ENCODE results near the gene TAF7.
"Not testable (repeated sequence)": the region's sequence is repeated elsewhere in the genome, so short reads cannot be mapped to it uniquely, and the experiment has no call there.

The TAF7 gene, protein sequence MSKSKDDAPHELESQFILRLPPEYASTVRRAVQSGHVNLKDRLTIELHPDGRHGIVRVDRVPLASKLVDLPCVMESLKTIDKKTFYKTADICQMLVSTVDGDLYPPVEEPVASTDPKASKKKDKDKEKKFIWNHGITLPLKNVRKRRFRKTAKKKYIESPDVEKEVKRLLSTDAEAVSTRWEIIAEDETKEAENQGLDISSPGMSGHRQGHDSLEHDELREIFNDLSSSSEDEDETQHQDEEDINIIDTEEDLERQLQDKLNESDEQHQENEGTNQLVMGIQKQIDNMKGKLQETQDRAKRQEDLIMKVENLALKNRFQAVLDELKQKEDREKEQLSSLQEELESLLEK

DNA sequence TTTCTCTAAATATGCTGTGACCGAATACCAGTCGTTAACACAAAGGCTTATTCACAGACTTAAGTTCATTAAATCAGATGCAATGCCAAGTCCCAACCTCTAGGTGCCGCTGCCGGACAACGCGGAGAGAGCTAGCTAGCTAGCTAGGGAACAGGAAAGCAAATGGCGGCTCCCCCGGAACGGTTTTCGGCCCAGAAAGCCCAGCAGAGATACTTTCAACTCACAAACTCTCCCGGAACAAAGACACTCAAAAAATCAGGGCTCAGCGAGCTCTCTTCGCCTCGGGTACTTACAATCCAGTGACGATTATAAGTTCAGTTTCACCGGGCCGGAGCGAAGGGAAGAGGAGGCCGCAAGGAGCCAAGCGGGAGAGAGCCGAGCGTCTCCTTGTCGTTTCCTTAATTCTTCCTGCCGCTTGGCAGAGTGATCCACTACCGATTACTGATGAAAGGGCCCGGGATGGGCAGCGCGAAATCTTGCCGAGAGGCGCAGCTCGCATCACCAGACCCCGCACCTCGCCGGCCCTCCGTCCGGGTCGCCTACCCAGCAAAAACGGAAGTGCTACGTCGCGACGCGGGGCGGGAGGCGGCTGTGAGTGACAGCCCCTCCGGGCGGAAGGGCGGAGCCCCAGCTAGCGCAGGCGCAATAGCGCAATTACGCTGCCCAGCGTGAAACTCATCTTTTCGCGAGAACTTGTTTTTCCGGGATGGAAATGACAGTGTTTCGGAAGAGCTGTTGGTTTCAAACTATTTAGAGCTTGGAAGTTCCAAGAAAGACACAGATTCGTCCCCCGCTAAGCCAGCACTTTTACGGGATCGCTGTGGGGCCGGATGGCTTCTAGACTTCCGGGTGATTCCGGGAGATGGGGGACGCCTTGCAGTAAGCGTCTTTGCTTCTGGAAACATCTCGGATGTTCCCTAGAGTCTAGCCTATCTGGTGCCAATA, at the start of gene TAF7:
Gene TAF7 (minus strand): TSS at position 560 of the 945 bp plus-strand sequence. CDS start 740 bp downstream, outside the sequence.
- peak; percentile 66 for DNase-seq (ENCODE audit: low read depth)

DNA sequence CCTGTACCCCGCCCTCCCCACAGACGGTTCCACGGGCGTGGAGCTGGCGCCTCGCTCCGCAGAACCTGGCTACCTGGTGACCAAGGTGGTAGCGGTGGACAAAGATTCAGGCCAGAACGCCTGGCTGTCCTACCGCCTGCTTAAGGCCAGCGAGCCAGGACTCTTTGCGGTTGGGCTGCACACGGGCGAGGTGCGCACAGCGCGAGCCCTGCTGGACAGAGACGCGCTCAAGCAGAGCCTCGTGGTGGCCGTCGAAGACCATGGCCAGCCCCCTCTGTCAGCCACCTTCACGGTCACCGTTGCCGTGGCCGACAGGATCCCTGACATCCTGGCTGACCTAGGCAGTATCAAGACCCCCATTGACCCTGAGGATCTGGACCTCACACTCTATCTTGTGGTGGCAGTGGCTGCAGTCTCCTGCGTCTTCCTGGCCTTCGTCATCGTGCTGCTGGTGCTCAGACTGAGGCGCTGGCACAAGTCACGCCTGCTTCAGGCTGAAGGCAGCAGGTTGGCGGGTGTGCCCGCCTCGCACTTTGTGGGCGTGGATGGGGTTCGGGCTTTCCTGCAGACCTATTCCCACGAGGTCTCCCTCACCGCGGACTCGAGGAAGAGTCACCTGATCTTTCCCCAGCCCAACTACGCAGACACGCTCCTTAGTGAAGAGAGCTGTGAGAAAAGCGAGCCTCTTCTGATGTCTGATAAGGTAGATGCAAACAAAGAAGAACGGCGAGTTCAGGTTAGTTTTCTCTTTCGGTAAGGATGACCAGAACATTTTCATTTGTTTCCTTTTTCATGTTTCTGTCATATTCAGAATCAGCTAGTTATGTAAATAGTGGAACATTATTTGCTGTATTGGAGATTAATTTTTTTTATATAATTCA, 45.7 kb upstream of the TAF7 start:
- no peak for DNase-seq (ENCODE audit: low read depth)

DNA sequence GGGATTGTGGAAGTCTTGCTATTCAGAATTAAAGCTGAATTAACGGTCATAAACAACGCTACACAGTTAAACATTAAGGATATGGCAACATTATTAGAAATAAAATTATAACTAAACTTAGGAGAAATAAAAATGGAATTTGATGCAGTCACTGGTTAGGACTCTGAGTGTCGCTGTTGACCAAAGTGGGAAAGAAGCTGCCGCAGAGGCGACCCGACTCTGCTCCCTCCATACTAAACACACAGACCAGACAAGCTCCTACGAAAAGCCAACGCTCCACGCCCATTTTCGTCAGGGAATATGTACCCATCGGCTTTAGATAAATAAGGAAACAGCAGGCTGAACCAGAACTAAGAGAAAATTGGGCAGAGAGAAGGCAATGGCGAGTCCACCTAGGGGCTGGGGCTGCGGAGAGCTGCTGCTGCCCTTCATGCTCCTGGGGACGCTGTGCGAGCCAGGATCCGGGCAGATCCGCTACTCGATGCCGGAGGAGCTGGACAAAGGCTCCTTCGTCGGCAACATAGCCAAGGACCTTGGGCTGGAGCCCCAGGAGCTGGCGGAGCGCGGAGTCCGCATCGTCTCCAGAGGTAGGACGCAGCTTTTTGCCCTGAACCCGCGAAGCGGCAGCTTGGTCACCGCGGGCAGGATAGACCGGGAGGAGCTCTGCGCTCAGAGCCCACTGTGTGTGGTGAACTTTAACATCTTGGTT, 43.5 kb upstream of the TAF7 start, which contains the start of gene PCDHGA5:
Gene PCDHGA5 (plus strand): TSS at position 211 of the 709 bp plus-strand sequence. CDS start 169 bp downstream, at position 380.
- no peak for DNase-seq (ENCODE audit: low read depth)

DNA sequence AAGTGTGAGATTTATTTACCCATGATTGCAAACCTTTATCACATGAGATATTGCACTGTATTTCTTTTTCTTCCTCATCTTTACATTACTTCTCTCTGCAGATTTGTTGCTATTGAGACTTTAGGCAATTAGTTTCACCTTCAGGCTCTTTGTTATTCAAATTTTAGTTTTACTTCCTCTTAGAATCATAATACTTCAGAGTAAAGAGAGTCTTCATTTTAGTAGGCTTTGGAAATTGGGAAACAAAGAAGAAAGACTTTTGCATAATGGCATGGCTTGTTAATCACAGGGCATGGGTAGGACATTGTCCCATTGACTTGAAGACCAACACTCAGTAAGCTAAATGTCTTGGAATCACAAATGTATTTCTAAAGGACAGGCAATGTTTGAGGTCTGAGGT, 42.1 kb upstream of the TAF7 start:
- DNase-seq (ENCODE audit: low read depth): no peak

DNA sequence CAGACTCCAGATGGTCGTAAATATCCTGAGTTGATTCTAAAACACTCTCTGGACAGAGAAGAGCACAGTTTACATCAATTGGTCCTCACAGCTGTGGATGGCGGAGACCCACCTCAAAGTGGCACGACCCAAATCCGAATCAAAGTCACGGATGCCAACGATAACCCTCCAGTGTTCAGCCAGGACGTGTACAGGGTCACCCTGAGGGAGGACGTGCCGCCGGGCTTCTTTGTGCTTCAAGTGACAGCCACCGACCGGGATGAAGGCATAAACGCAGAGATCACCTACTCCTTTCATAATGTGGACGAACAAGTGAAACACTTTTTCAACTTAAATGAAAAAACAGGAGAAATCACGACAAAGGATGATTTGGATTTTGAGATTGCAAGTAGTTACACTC, 40.1 kb upstream of the TAF7 start:
- no peak for DNase-seq (ENCODE audit: low read depth)

DNA sequence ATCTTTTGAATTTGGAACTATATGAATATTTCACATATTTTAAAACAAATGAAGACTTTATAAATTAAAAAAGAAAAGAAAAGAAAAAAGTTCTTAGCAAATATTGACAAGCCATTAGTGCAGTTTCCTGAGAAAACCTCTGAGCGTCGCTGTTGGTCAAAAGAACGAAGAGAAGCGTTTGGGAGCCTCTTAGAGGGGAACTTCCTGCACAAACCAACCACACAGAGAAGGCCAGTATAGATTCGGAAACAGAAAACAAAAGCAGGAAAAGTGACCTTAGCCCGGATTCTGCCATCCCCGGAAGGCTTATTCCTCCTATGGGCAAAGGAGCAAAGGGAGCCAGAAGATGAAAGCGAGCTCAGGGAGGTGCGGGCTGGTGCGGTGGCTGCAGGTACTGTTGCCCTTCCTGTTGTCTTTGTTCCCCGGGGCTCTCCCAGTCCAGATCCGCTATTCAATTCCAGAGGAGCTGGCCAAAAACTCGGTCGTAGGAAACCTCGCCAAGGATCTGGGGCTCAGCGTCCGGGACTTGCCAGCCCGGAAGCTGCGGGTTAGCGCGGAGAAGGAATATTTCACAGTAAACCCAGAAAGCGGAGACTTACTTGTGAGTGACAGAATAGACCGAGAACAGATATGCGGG, 39.3 kb upstream of the TAF7 start, which contains the start of gene PCDHGB2:
Gene PCDHGB2 (plus strand): TSS at position 205 of the 637 bp plus-strand sequence. CDS start 142 bp downstream, at position 347.
- DNase-seq (ENCODE audit: low read depth): no peak

DNA sequence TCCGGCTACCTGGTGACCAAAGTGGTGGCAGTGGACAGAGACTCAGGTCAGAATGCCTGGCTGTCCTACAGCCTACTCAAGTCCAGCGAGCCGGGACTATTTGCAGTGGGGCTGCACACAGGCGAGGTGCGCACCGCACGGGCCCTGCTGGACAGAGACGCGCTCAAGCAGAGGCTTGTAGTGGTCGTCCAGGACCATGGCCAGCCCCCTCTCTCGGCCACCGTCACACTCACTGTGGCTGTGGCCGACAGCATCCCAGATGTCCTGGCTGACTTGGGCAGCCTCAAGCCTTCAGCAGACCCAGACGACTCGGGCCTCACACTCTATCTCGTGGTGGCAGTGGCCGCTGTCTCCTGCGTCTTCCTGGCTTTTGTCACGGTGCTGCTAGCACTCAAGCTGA, 36.4 kb upstream of the TAF7 start:
- no peak for DNase-seq (ENCODE audit: low read depth)

DNA sequence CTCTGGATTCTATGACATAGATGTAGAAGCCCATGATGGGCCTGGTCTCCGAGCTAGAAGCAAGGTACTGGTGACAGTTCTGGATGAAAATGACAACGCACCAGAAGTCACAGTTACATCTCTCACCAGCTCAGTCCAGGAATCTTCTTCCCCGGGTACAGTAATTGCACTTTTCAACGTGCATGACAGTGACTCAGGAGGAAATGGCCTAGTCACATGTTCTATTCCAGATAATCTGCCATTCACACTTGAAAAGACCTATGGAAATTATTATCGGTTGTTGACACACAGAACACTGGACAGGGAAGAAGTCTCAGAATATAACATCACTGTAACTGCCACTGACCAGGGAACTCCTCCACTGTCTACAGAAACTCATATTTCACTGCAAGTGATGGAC, 35.5 kb upstream of the TAF7 start:
- DNase-seq (ENCODE audit: low read depth): no peak

DNA sequence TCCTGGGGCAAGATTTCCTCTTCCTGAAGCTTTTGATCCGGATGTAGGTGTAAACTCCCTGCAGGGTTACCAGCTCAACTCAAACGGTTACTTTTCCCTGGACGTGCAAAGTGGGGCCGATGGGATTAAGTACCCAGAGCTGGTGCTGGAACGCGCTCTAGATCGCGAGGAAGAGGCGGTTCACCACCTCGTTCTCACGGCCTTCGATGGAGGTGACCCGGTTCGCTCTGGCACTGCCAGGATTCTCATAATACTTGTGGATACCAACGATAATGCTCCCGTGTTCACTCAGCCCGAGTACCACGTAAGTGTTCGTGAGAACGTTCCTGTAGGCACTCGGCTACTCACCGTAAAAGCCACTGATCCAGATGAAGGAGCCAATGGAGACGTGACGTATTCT, 35.1 kb upstream of the TAF7 start:
- no peak for DNase-seq (ENCODE audit: low read depth)

DNA sequence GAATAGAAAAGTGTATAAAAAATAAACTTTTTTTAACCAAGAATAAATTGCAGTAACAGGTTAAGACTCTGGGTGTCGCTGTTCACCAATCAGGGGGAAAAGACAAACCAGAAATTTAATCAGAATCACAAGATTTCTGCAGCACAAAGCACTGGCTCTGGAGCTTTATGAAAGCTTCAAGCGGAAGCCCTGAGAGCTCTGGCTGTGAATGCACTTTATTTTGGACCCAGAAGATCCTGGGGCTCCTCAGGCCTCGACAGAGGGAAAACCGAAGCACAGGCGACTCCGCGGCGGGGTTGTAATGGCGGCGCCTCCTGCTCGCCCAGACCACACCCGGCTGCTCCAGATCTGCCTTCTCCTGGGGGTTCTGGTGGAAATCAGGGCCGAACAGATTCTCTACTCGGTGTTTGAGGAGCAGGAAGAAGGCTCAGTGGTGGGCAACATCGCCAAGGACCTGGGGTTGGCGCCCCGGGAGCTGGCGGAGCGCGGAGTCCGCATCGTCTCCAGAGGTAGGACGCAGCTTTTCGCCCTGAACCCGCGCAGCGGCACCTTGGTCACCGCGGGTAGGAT, 34.4 kb upstream of the TAF7 start, which contains the start of gene PCDHGA4:
Gene PCDHGA4 (plus strand): TSS at position 122 of the 570 bp plus-strand sequence. CDS start 87 bp downstream, at position 209.
- no peak for DNase-seq (ENCODE audit: low read depth)

DNA sequence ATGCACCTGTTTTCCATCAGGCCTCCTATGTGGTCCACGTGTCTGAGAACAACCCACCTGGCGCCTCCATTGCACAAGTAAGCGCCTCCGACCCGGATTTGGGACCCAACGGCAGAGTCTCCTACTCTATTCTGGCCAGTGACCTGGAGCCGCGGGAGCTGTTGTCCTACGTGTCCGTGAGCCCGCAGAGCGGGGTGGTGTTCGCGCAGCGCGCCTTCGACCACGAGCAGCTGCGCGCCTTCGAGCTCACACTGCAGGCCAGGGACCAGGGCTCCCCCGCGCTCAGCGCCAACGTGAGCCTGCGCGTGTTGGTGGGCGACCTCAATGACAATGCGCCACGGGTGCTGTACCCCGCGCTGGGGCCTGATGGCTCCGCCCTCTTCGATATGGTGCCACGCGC, 31.0 kb upstream of the TAF7 start:
- DNase-seq (ENCODE audit: low read depth): no peak

DNA sequence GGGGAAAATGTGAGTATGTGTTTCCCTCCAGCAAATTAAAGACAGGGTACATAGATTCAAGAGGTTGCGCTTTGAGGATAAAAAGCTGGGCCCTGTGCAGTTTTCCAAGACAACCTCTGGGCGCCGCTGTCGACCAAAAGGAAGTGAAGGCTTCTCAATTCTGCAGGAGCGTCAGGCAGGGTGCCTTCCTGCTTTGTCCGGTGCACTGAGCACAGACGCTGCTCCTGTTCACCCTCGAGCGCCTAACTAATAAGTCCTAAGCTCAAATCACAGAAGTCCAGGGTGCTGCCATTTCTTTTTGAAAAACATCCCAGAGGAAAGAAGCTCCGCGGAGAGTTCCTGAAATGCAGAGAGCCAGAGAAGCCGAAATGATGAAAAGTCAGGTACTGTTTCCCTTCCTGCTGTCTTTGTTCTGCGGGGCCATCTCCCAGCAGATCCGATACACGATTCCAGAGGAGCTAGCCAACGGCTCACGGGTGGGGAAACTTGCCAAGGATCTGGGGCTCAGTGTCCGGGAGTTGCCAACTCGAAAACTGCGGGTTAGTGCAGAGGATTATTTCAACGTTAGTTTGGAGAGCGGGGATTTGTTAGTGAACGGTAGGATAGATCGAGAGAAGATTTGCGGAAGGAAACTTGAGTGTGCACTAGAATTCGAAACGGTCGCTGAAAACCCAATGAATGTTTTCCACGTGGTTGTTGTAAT, 29.5 kb upstream of the TAF7 start, which contains the start of gene PCDHGB1:
Gene PCDHGB1 (plus strand): TSS at position 183 of the 703 bp plus-strand sequence. CDS start 162 bp downstream, at position 345.
- DNase-seq (ENCODE audit: low read depth): no peak

DNA sequence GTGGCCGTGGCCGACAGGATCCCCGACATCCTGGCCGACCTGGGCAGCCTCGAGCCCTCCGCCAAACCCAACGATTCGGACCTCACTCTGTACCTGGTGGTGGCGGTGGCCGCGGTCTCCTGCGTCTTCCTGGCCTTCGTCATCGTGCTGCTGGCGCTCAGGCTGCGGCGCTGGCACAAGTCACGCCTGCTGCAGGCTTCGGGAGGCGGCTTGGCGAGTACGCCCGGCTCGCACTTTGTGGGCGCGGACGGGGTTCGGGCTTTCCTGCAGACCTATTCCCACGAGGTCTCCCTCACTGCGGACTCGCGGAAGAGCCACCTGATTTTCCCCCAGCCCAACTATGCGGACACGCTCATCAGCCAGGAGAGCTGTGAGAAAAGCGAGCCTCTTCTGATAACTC, 25.4 kb upstream of the TAF7 start:
- not testable (repeated sequence) for DNase-seq (ENCODE audit: low read depth)

DNA sequence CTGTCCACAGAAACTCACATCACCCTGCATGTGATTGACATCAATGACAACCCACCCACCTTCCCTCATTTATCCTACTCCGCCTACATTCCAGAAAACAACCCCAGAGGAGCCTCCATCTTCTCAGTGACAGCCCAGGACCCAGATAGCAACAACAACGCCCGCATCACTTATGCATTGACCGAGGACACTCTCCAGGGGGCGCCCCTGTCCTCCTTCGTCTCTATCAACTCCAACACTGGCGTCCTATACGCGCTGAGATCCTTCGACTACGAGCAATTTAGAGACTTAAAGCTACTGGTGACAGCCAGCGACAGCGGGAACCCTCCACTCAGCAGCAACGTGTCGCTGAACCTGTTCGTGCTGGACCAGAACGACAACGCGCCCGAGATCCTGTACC, 24.7 kb upstream of the TAF7 start:
- no peak for DNase-seq (ENCODE audit: low read depth)

DNA sequence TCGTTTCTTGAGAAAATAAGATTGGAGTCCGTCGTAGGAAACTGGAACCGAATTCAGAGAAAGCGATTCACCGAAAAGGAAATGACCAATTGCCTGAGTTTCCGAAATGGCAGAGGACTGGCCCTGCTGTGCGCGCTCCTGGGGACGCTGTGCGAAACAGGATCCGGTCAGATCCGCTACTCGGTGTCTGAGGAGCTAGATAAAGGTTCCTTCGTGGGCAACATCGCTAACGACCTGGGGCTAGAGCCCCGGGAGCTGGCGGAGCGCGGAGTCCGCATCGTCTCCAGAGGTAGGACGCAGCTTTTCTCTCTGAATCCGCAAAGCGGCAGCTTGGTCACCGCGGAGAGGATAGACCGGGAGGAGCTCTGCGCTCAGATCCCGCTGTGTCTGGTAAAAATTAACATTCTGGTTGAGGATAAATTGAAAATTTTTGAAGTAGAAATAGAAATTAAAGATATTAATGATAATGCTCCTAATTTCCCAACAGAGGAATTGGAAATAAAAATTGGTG, 23.4 kb upstream of the TAF7 start:
- no peak for DNase-seq (ENCODE audit: low read depth)

DNA sequence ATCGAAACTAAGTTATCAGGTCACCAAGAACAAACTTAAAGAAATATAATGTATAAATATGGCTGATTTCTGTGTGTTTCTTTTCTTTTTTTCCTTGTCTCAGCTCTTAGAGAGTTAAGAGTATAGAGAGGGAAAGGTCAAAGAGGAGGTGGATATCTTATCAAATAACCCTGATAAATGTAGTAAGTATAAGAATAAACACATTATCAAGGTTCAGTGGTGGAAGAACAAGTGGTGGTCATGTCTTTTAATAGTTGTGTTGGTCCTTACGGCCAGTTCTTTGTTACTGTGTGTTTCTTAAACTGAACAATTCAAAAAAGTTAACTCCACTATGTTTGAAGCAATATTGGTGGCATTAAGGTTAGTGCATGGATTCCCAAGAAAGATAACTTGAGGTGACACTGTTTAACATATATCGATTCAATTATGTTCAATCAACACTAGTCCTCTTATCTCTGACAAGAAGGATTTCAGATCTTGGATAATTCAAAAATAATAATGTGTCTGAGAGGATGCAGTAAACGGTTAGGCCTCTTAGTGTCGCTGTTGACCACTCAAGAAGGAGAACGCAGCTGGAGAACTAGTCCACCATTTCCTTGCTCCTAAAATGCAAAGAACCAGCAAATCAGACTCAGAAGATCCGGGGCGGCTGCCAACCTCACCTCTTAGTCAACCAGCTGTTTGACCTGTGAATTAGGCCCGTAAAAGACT, 22.8 kb upstream of the TAF7 start, which contains the start of gene PCDHGA3:
Gene PCDHGA3 (plus strand): TSS at position 588 of the 711 bp plus-strand sequence. CDS start 205 bp downstream, outside the sequence.
- DNase-seq (ENCODE audit: low read depth): no peak

DNA sequence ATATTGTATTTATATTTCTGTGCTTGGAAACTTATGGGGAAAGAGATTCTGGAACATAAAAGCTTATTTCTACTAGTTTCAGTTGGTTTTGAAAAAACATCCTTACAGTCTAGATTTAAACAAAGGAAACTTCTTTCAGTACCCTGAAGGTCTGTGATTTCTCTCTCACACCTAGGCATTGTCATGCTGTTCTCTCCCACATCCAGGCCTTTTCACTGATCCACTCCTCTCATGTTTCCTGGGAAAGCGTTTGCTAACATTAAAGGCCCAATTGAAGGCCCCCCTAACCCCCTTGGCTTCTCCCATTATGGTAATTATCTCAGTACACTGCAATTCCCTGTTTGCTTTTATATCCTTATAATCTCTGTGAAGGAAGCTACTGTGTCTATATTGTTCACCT, 22.2 kb upstream of the TAF7 start:
- DNase-seq (ENCODE audit: low read depth): no peak

DNA sequence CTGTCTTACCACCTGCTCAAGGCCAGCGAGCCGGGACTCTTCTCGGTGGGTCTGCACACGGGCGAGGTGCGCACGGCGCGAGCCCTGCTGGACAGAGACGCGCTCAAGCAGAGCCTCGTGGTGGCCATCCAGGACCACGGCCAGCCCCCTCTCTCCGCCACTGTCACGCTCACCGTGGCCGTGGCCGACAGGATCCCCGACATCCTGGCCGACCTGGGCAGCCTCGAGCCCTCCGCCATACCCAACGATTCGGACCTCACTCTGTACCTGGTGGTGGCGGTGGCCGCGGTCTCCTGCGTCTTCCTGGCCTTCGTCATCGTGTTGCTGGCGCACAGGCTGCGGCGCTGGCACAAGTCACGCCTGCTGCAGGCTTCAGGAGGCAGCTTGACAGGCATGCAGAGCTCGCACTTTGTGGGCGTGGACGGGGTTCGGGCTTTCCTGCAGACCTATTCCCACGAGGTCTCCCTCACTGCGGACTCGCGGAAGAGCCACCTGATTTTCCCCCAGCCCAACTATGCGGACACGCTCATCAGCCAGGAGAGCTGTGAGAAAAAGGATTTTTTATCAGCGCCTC, 20.3 kb upstream of the TAF7 start:
- DNase-seq (ENCODE audit: low read depth): not testable (repeated sequence)

Measured in GM04503 (cell line).